ENCODE results near the gene FIP1L1. TPM values are rescaled to one million over a fixed set of nuclear protein-coding genes. Genes with fewer than 3 reads are reported as not detected.

Gene FIP1L1
- total RNA-seq, 1 donor from 2014 or later, result 31.7 TPM

- TF ChIP-seq POLR2A (IDR thresholded peaks at IDR 0.05) (no peak), POLR2AphosphoS5 (IDR thresholded peaks at IDR 0.05; ENCODE audit: insufficient read depth in 1 of 2, low read depth in 1 of 2) (no peak), CTCF (IDR thresholded peaks at IDR 0.05) (no peak)
- DNase-seq (ENCODE audit: extremely low spot score in 2 of 2), result no peak
- no peaks in the 10 kb centered on the region for H3K27me3 ChIP-seq
- intact Hi-C loops (cut with DNase I), result no loop called here
- H3K4me3 ChIP-seq, result no peak overlapping the region
- no peaks in the 10 kb centered on the region for H3K9me3 ChIP-seq
- no peak overlapping the region for H3K27ac ChIP-seq
- H3K36me3 ChIP-seq, result no peaks in the 10 kb centered on the region
- peaks cover 10% of the 10 kb centered on the region for H3K4me1 ChIP-seq
These were observed 131.0 kb downstream of the FIP1L1 start for GRCh38 chr4:53508446-53508845.

GRCh38 chr4:53510321-53510720 lies 132.9 kb downstream of the FIP1L1 start:
- H3K27ac ChIP-seq, result no peak overlapping the region
- intact Hi-C loops (cut with DNase I), result no loop called here

More at GRCh38 chr4:53510321-53510720, 132.9 kb downstream of the FIP1L1 start:
- no peaks in the 10 kb centered on the region for H3K9me3 ChIP-seq
- no peak for DNase-seq (ENCODE audit: extremely low spot score in 2 of 2)
- no peak overlapping the region for H3K4me3 ChIP-seq
- no peaks in the 10 kb centered on the region for H3K36me3 ChIP-seq
- no peaks in the 10 kb centered on the region for H3K27me3 ChIP-seq
- no peak for TF ChIP-seq CTCF (IDR thresholded peaks at IDR 0.05)
- no peak for TF ChIP-seq POLR2AphosphoS5 (IDR thresholded peaks at IDR 0.05; ENCODE audit: insufficient read depth in 1 of 2, low read depth in 1 of 2)
- TF ChIP-seq POLR2A (IDR thresholded peaks at IDR 0.05), result no peak
- H3K4me1 ChIP-seq, result peaks cover 10% of the 10 kb centered on the region

Other genes with a start within 250 kb of the FIP1L1 start
- gene SCFD2, start 11.6 kb upstream of the FIP1L1 start, total RNA-seq, result 33.1 TPM
- 11.8 TPM for gene LNX1, start 213.8 kb downstream of the FIP1L1 start, total RNA-seq

Measured in vagina (tissue), 2 donors.